PC-3 (cell line): ENCODE results near the gene CCDC28B.

Experiments used
- EZH2 ChIP-seq: fragments of 300-600 bp; sonication (generic); IDR thresholded peaks from one replicate; pipeline ENCODE4 v1.6.1; 2017; ENCODE audit warnings: antibody characterized with exemption, mild to moderate bottlenecking, low read length; ENCODE audit not compliant: unreplicated experiment
- TF ChIP-seq, protein P1 (sequence below): fragments of 300-600 bp; sonication (generic); conservative IDR thresholded peaks from 2 replicates; pipeline ENCODE4 v1.5.1; 2017; ENCODE audit warnings: antibody characterized with exemption, low read depth, mild to moderate bottlenecking, low read length

- TF ChIP-seq, protein P1, sequence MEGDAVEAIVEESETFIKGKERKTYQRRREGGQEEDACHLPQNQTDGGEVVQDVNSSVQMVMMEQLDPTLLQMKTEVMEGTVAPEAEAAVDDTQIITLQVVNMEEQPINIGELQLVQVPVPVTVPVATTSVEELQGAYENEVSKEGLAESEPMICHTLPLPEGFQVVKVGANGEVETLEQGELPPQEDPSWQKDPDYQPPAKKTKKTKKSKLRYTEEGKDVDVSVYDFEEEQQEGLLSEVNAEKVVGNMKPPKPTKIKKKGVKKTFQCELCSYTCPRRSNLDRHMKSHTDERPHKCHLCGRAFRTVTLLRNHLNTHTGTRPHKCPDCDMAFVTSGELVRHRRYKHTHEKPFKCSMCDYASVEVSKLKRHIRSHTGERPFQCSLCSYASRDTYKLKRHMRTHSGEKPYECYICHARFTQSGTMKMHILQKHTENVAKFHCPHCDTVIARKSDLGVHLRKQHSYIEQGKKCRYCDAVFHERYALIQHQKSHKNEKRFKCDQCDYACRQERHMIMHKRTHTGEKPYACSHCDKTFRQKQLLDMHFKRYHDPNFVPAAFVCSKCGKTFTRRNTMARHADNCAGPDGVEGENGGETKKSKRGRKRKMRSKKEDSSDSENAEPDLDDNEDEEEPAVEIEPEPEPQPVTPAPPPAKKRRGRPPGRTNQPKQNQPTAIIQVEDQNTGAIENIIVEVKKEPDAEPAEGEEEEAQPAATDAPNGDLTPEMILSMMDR = no peak
- TF ChIP-seq EZH2 = no peak
Measured at GRCh38 chr1:32201011-32201855, 838 bp downstream of the CCDC28B start.
